ENCODE data around the gene ZC3H10. TPM values are rescaled to one million over a fixed set of nuclear protein-coding genes. Genes with fewer than 3 reads are reported as not detected.

Gene ZC3H10
- total and polyA plus RNA-seq, 2 of the 13 experiments (the other 11 are each of a cell fraction or from before 2014, with no cell fraction given) = 0.70 to 2.3 TPM

DNA sequence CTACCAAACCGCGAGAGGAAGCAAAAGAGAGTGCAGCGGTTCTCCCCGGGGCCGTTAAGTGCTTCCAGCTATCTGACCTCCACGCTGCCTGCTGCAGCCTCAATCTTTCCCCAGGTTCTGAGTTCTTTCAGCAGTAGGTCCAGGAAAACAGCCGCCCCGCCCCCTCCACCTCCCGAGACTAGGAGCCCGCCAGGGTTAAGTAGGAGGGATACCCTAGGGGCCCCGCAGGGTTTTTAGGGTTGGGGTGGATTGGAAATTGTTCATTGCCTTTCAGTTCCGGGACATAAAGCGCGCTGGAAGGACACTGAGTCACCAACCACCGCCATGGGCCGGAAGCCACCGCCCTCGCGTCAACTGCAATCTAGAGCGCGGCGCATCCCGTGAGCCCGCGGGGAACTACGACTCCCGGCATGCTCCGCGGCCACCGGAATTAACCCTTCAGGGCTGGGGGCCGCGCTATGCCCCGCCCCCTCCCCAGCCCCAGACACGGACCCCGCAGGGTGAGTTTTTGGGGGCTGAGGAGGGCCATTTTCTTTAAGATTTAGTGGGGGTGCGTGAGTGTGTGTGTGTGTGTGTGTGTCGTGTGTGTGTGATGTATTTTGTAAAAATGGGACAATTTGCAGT lies 34.2 kb downstream of the ZC3H10 start, which contains the start of gene MYL6B (continued):
- TF ChIP-seq PRDM4 (CRISPR knock-in tag; IDR thresholded peaks at IDR 0.05; ENCODE audit: borderline replicate concordance) (no peak), NCOA1 (CRISPR knock-in tag; IDR thresholded peaks at IDR 0.05) (no peak), ZNF460 (CRISPR knock-in tag; IDR thresholded peaks at IDR 0.05; ENCODE audit: borderline replicate concordance) (no peak), ZNF124 (CRISPR knock-in tag; IDR thresholded peaks at IDR 0.05) (peak; percentile 42; the same call in 1 of the 2 replicates), ZNF530 (CRISPR knock-in tag; IDR thresholded peaks at IDR 0.05; ENCODE audit: low read depth) (no peak), ERF (CRISPR knock-in tag; IDR thresholded peaks at IDR 0.05) (no peak), CBFB (CRISPR knock-in tag; IDR thresholded peaks at IDR 0.05) (peak; percentile 68; the same call in 1 of the 2 replicates), ZNF256 (CRISPR knock-in tag; conservative IDR thresholded peaks at IDR 0.05) (no peak), SRF (IDR thresholded peaks at IDR 0.05; ENCODE audit: low read depth, low read length) (0 out of 2 replicates have a peak, but pooled peaks have one; percentile 34), MXI1 (IDR thresholded peaks at IDR 0.05; ENCODE audit: borderline replicate concordance, low read depth, low read length) (peak; percentile 81; the same call in 1 of the 3 replicates), ZNF562 (CRISPR knock-in tag; IDR thresholded peaks at IDR 0.05; ENCODE audit: borderline replicate concordance) (no peak), SRSF1 (optimal IDR thresholded peaks at IDR 0.05; ENCODE audit: low read depth, low read length) (peak; percentile 62), HMGXB4 (CRISPR knock-in tag; IDR thresholded peaks at IDR 0.05; ENCODE audit: borderline replicate concordance in 1 of 2, low read depth in 1 of 2) (peak in 1 of 2 experiments; percentile 48; a peak in 1 of 4 replicates), SNAPC4 (CRISPR knock-in tag; IDR thresholded peaks at IDR 0.05) (peak; percentile 27; the same call in 1 of the 2 replicates), RORA (CRISPR knock-in tag; IDR thresholded peaks at IDR 0.05) (no peak), ZNF10 (CRISPR knock-in tag; IDR thresholded peaks at IDR 0.05; ENCODE audit: borderline replicate concordance, low read depth) (no peak), ISL2 (CRISPR knock-in tag; IDR thresholded peaks at IDR 0.05) (no peak)
- TF ChIP-seq, protein P1, sequence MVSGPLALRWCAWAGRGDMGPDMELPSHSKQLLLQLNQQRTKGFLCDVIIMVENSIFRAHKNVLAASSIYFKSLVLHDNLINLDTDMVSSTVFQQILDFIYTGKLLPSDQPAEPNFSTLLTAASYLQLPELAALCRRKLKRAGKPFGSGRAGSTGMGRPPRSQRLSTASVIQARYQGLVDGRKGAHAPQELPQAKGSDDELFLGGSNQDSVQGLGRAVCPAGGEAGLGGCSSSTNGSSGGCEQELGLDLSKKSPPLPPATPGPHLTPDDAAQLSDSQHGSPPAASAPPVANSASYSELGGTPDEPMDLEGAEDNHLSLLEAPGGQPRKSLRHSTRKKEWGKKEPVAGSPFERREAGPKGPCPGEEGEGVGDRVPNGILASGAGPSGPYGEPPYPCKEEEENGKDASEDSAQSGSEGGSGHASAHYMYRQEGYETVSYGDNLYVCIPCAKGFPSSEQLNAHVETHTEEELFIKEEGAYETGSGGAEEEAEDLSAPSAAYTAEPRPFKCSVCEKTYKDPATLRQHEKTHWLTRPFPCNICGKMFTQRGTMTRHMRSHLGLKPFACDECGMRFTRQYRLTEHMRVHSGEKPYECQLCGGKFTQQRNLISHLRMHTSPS (CRISPR knock-in tag; IDR thresholded peaks at IDR 0.05; ENCODE audit: low read depth) = no peak

Measured in HepG2 (cell line).